Karpas-422 (cell line): ENCODE results near the gene SMTNL2. TPM values are rescaled to one million over a fixed set of nuclear protein-coding genes. Genes with fewer than 3 reads are reported as not detected.
"Not testable (repeated sequence)": the region's sequence is repeated elsewhere in the genome, so short reads cannot be mapped to it uniquely, and the experiment has no call there.

Experiments used
- DNase-seq: peaks from one replicate; pipeline ENCODE4 v3.0.0-alpha.2; 2015
- H2AFZ ChIP-seq: fragments of 200-600 bp; sonication (generic); 2 replicates; pipeline ENCODE4 v1.6.1; 2014; ENCODE audit warnings: antibody characterized with exemption, low read length, mixed read lengths
- H3K27ac ChIP-seq: fragments of 200-600 bp; sonication (generic); 2 replicates; pipeline ENCODE4 v1.5.1; 2014; ENCODE audit warnings: mild to moderate bottlenecking, low read length, moderate library complexity
- H3K27me3 ChIP-seq: fragments of 200-600 bp; sonication (generic); 2 replicates; pipeline ENCODE4 v1.6.1; 2014; ENCODE audit warnings: low read length, mixed read lengths
- H3K36me3 ChIP-seq: fragments of 200-600 bp; sonication (generic); 2 replicates; pipeline ENCODE4 v1.6.1; 2014; ENCODE audit warnings: low read length, mixed read lengths; ENCODE audit not compliant: insufficient read depth
- H3K4me1 ChIP-seq: fragments of 200-600 bp; sonication (generic); 2 replicates; pipeline ENCODE4 v1.6.1; 2014; ENCODE audit warnings: mild to moderate bottlenecking, low read length, mixed read lengths
- H3K4me2 ChIP-seq: fragments of 200-600 bp; sonication (generic); 2 replicates; pipeline ENCODE4 v1.6.1; 2014; ENCODE audit warnings: low read length, low read depth, mild to moderate bottlenecking; ENCODE audit not compliant: poor library complexity, severe bottlenecking
- H3K4me3 ChIP-seq: fragments of 200-600 bp; sonication (generic); 2 replicates; pipeline ENCODE4 v1.5.1; 2014; ENCODE audit warnings: mild to moderate bottlenecking, antibody characterized with exemption, low read length, mixed read lengths
- H3K79me2 ChIP-seq: fragments of 200-600 bp; sonication (generic); 2 replicates; pipeline ENCODE4 v1.6.1; 2014; ENCODE audit warnings: mild to moderate bottlenecking, low read length, mixed read lengths
- H3K9ac ChIP-seq: fragments of 200-600 bp; sonication (generic); 2 replicates; pipeline ENCODE4 v1.6.0; 2014; ENCODE audit warnings: low read length
- H3K9me2 ChIP-seq: fragments of 200-600 bp; sonication (generic), shearing (Covaris generic); replicated peaks from 2 replicates; pipeline ENCODE4 v1.6.0; 2014; ENCODE audit warnings: mild to moderate bottlenecking, low read length, moderate library complexity; ENCODE audit not compliant: insufficient read depth
- H3K9me3 ChIP-seq: fragments of 300-700, 200-600 bp; sonication (generic); 2 replicates; pipeline ENCODE4 v1.6.1; 2014; ENCODE audit warnings: low read length, mixed read lengths
- H4K20me1 ChIP-seq: fragments of 200-600 bp; sonication (generic); 2 replicates; pipeline ENCODE4 v1.6.1; 2014; ENCODE audit warnings: mild to moderate bottlenecking, antibody characterized with exemption, low read length, low read depth; ENCODE audit not compliant: insufficient read depth
- total RNA-seq: library from RNA; depleted of rRNA; stranded (reverse); fragments of >200 nt; shearing (Covaris generic); gene quantifications from 2 replicates; pipeline ENCODE4 v1.2.3, GENCODE V29; 2014; ENCODE audit warnings: low replicate concordance

SMTNL2 gene
- total RNA-seq, 1 experiment from 2014 or later = 0.45 TPM

DNA sequence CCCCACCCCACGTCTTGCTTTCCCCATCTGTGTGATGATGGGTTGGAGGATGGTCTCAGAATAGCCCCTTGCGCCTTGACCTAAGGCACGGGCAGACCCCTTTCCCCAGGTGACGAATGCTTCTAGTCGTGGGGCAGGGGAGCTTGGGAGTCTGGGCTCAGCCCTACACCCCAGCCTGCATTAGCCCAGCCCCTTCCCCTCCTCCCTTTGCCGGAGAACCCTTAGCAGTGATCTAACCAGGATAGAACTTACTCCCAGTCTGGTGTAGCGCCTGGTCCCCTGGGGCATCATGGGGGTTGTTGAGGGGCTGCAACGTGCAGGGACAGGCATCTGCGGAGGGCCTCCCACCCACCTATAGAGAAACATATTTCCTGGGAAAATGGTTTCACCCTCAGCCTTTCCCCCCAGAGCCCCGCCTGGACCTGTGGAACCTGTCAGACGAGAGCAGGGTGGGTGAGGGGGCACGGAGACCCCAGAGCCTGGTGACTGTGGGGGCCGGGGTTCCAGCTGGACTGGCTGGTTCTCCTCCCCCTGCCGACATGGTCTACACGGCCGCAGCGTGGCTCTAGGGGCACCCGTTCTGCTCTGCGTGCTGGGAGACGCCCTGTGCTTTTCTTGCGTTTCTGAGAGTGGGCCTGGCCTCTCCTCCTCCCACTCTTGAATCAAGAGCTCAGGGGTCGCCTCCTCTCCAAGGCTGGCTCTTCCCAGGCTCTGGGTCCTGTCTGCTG is 4.7 kb downstream of the SMTNL2 start:
- no peak overlapping the region for H3K9ac ChIP-seq
- no peaks in the 10 kb centered on the region for H3K9me2 ChIP-seq
- H3K79me2 ChIP-seq = no peaks in the 10 kb centered on the region
- DNase-seq = no peak
- H3K9me3 ChIP-seq = no peaks in the 10 kb centered on the region
- H3K27ac ChIP-seq = no peak overlapping the region
- no peaks in the 10 kb centered on the region for H3K27me3 ChIP-seq
- H3K4me1 ChIP-seq = no peaks in the 10 kb centered on the region; the same call in 1 of the 2 replicates
- H3K4me3 ChIP-seq = no peak overlapping the region
- H3K36me3 ChIP-seq = no peaks in the 10 kb centered on the region
- H2AFZ ChIP-seq = no peak overlapping the region
- H4K20me1 ChIP-seq = no peaks in the 10 kb centered on the region
- no peak overlapping the region for H3K4me2 ChIP-seq

GRCh38 chr17:4590042-4590441 is 5.7 kb downstream of the SMTNL2 start:
- H2AFZ ChIP-seq, DNase-seq, H3K4me2 ChIP-seq, H3K9ac ChIP-seq, H3K9me2 ChIP-seq, H3K4me3 ChIP-seq, H3K9me3 ChIP-seq, H3K4me1 ChIP-seq, H3K27me3 ChIP-seq, H3K36me3 ChIP-seq, H3K79me2 ChIP-seq, H4K20me1 ChIP-seq, H3K27ac ChIP-seq: not testable (repeated sequence)

DNA sequence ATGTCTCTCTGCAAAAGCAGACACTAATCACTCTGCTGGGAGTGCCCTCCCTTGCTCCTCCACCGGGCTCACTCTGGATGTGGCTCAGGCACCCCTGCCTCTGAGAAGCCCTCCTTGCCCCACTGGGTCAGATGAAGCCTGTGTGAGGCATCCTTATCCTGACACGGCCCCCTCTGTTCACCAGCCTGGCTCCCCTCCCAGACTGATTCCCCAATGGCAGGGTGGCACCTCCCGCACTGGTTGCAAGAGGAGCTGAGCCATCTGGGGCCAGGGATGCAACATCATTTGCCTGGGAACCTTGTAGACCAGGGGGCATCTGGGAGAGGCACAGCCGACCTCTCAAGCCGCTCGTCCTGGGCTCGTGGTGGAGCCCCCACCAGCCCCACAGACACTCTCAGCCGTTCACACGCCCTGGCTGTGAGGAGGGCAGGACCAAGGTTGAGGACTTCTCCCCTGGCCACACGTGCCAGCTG is 6.7 kb downstream of the SMTNL2 start:
- H3K4me3 ChIP-seq = no peak overlapping the region
- H3K27me3 ChIP-seq = no peaks in the 10 kb centered on the region
- no peaks in the 10 kb centered on the region for H4K20me1 ChIP-seq
- no peak overlapping the region for H3K27ac ChIP-seq
- no peak overlapping the region for H3K9ac ChIP-seq
- H3K4me2 ChIP-seq = no peak overlapping the region
- H3K9me3 ChIP-seq = no peaks in the 10 kb centered on the region
- H2AFZ ChIP-seq = no peak overlapping the region
- H3K79me2 ChIP-seq = no peaks in the 10 kb centered on the region
- H3K9me2 ChIP-seq = no peaks in the 10 kb centered on the region
- peaks cover 5% of the 10 kb centered on the region for H3K4me1 ChIP-seq
- no peak for DNase-seq
- no peaks in the 10 kb centered on the region for H3K36me3 ChIP-seq

DNA sequence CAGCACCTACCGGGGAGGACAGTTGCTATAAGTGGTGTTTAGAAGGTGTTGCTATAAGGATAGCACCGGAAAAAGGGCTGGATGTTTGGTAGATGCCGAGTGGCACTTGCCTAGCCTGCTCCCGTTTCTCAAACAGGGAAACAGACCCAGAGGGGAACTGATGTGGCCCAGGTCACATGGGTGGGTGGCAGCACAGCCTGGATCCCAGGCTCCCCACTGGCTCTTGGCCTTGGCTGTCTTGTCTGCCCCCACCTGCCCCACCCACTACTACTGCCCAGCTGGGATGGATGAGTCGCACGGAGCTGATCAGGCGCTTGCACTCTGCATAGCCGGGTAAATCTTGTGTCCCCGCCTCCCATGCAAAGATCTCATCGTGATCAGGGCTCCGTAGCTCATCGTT is 7.2 kb downstream of the SMTNL2 start:
- H4K20me1 ChIP-seq = no peaks in the 10 kb centered on the region
- H3K36me3 ChIP-seq = no peaks in the 10 kb centered on the region
- no peaks in the 10 kb centered on the region for H3K9me3 ChIP-seq
- H3K27ac ChIP-seq = no peak overlapping the region
- DNase-seq = no peak
- no peaks in the 10 kb centered on the region for H3K9me2 ChIP-seq
- no peak overlapping the region for H2AFZ ChIP-seq
- no peak overlapping the region for H3K4me3 ChIP-seq
- H3K79me2 ChIP-seq = no peaks in the 10 kb centered on the region
- peaks cover 5% of the 10 kb centered on the region for H3K4me1 ChIP-seq
- no peaks in the 10 kb centered on the region for H3K27me3 ChIP-seq
- H3K4me2 ChIP-seq = no peak overlapping the region
- no peak overlapping the region for H3K9ac ChIP-seq

- H3K9me2 ChIP-seq = no peaks in the 10 kb centered on the region
- no peaks in the 10 kb centered on the region for H3K27me3 ChIP-seq
- H4K20me1 ChIP-seq = no peaks in the 10 kb centered on the region
- H3K27ac ChIP-seq = no peak overlapping the region
- H3K4me2 ChIP-seq = no peak overlapping the region
- H3K4me3 ChIP-seq = no peak overlapping the region
- DNase-seq = no peak
- H3K4me1 ChIP-seq = peaks cover 5% of the 10 kb centered on the region
- H3K36me3 ChIP-seq = no peaks in the 10 kb centered on the region
- no peaks in the 10 kb centered on the region for H3K9me3 ChIP-seq
- H3K9ac ChIP-seq = no peak overlapping the region
- no peak overlapping the region for H2AFZ ChIP-seq
- H3K79me2 ChIP-seq = no peaks in the 10 kb centered on the region
These were observed 8.1 kb downstream of the SMTNL2 start for GRCh38 chr17:4592240-4593005.

DNA sequence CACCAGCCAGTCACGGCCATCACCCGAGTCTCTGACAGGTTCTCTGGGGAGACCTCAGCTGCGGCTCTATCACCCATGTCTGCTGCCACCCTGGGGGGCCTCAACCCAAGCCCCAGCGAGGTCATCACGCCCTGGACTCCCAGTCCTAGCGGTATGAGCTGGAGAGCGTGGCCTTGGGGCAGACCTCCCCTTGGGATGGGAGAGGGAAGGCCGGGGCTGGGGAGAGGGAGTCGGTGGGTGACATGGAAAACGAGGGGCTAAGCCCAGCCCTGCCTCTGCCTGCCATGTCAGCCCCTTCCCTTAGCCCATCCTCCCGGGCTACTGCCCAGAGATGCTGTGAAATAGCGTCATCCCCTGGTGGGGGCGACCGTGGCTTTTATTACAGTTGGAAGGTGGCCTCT is 8.7 kb downstream of the SMTNL2 start:
- no peak for DNase-seq
- Histone ChIP-seq H4K20me1 (no peaks in the 10 kb centered on the region), H3K27me3 (no peaks in the 10 kb centered on the region), H3K79me2 (no peaks in the 10 kb centered on the region), H3K4me3 (no peak overlapping the region), H2AFZ (no peak overlapping the region), H3K27ac (no peak overlapping the region), H3K4me2 (no peak overlapping the region), H3K9ac (no peak overlapping the region), H3K9me2 (no peaks in the 10 kb centered on the region), H3K4me1 (peaks cover 5% of the 10 kb centered on the region), H3K9me3 (no peaks in the 10 kb centered on the region), H3K36me3 (no peaks in the 10 kb centered on the region)

DNA sequence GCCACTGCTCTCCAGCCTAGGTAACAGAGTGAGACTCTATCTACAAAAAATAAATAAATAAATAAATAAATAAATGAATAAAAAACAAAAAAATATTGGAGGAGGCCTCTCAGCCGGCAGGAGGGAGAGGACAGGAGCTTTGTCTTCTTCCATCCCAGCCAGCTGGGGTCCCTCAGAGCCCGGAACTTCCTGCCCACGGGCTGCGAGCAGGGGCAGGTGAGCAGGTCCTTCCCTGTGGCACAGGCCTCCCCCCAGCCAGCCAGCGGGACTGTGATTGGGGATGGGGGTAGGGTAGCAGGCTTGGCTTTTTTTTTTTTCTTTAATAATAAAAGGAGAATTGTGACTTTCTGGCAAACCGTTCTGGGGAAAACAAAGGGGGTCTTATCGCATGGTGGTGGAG is 10.1 kb downstream of the SMTNL2 start:
- Histone ChIP-seq H2AFZ (no peak overlapping the region), H3K9me3 (no peaks in the 10 kb centered on the region), H3K9me2 (no peaks in the 10 kb centered on the region), H3K79me2 (no peaks in the 10 kb centered on the region), H3K27ac (no peak overlapping the region), H3K4me3 (no peak overlapping the region), H3K36me3 (no peaks in the 10 kb centered on the region), H3K4me1 (peaks cover 5% of the 10 kb centered on the region), H3K27me3 (no peaks in the 10 kb centered on the region), H4K20me1 (no peaks in the 10 kb centered on the region), H3K4me2 (no peak overlapping the region), H3K9ac (no peak overlapping the region)
- DNase-seq = no peak

DNA sequence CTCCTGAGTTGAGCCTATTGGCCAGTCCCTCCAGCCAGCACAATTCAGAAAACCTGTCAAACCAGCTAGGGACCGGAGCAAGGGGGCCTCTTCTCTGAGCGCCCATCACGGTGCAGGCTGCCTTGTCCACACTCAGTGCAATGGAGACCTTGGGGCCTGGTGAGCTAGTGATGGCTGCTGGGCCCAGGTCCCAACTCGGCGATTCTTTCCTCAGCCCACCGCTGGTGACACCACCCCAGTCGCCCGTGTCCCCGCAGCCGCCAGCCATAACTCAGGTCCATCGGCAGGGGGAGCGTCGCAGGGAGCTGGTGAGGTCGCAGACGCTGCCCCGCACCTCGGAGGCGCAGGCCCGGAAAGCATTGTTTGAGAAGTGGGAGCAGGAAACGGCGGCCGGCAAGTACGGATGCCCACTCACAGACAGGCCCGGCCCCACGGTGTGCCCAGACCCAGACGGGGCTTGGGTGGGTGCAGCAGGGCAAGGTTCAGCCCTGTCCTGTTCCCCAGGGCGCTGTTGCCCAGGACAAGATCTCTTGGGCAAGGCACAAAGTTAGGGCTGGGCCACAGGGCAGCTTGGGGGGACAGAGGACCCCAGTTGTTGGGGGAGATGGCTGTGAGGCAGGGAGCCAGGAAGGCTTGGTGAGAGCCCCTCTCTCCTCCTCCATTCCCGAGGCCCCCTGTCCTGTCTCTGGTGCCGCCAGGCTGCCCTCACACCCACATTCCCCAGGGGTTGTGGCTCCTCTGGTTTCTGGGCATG is 10.8 kb downstream of the SMTNL2 start:
- no peaks in the 10 kb centered on the region for H3K9me2 ChIP-seq
- no peaks in the 10 kb centered on the region for H4K20me1 ChIP-seq
- no peak overlapping the region for H3K27ac ChIP-seq
- peak; percentile 84 for DNase-seq
- H2AFZ ChIP-seq = no peak overlapping the region
- H3K27me3 ChIP-seq = no peaks in the 10 kb centered on the region
- H3K9ac ChIP-seq = no peak overlapping the region
- H3K4me3 ChIP-seq = no peak overlapping the region
- peaks cover 5% of the 10 kb centered on the region for H3K4me1 ChIP-seq
- no peak overlapping the region for H3K4me2 ChIP-seq
- H3K36me3 ChIP-seq = no peaks in the 10 kb centered on the region
- H3K9me3 ChIP-seq = no peaks in the 10 kb centered on the region
- H3K79me2 ChIP-seq = no peaks in the 10 kb centered on the region
